Esophagus mucosa (tissue), 1 donor: ENCODE data around the gene RIT2. TPM values are rescaled to one million over a fixed set of nuclear protein-coding genes. Genes with fewer than 3 reads are reported as not detected.
"Not testable (repeated sequence)": the region's sequence is repeated elsewhere in the genome, so short reads cannot be mapped to it uniquely, and the experiment has no call there.

ENCODE experiments used
- ATAC-seq: fragments of 200-7000 bp; cut with Tn5 transposase; one replicate; pipeline ENCODE4 v1.9.1; 2020
- total RNA-seq: library from RNA; stranded (reverse); gene quantifications from one replicate; pipeline ENCODE4 v1.2.4, GENCODE V29; 2023
- donor health status: DM: yes; HTN: yes; CAD: no.

Gene RIT2
- total RNA-seq, 1 donor from 2014 or later = not detected

GRCh38 chr18:42746794-42747193 is 368.7 kb downstream of the RIT2 start:
- ATAC-seq = no peak

- no peak for ATAC-seq
Measured at GRCh38 chr18:42745931-42746330, 369.6 kb downstream of the RIT2 start.

GRCh38 chr18:42745171-42745570 is 370.3 kb downstream of the RIT2 start:
- ATAC-seq = no peak

GRCh38 chr18:42743373-42744138 is 371.9 kb downstream of the RIT2 start:
- ATAC-seq = no peak

- no peak for ATAC-seq
Measured at GRCh38 chr18:42742969-42743368, 372.5 kb downstream of the RIT2 start.

GRCh38 chr18:42742474-42742873 is 373.0 kb downstream of the RIT2 start:
- no peak for ATAC-seq

GRCh38 chr18:42741805-42742347 is 373.6 kb downstream of the RIT2 start:
- ATAC-seq = not testable (repeated sequence)

GRCh38 chr18:42741299-42741698 is 374.2 kb downstream of the RIT2 start:
- ATAC-seq = not testable (repeated sequence)

GRCh38 chr18:42736074-42736473 is 379.4 kb downstream of the RIT2 start:
- ATAC-seq = no peak

GRCh38 chr18:42734520-42734919 is 381.0 kb downstream of the RIT2 start:
- ATAC-seq = no peak

GRCh38 chr18:42730272-42730671 is 385.2 kb downstream of the RIT2 start:
- ATAC-seq = no peak

- no peak for ATAC-seq
Measured at GRCh38 chr18:42719221-42719620, 396.3 kb downstream of the RIT2 start.

- ATAC-seq = no peak
Measured at GRCh38 chr18:42712065-42712464, 403.4 kb downstream of the RIT2 start.

GRCh38 chr18:42707080-42707479 is 408.4 kb downstream of the RIT2 start:
- ATAC-seq = no peak

- peak; percentile 100 for ATAC-seq
Measured at GRCh38 chr18:42706618-42707017, 408.9 kb downstream of the RIT2 start.

- peak; percentile 39 for ATAC-seq
Measured at GRCh38 chr18:42706029-42706608, 409.4 kb downstream of the RIT2 start.

Other genes starting within 250 kb of the RIT2 start
- gene SYT4, start 161.8 kb upstream of the RIT2 start, total RNA-seq = not detected